Endodermal cell (in vitro differentiated cells): ENCODE results near the gene GPHA2. TPM values are rescaled to one million over a fixed set of nuclear protein-coding genes. Genes with fewer than 3 reads are reported as not detected.
A peak's percentile ranks its signal among the peaks of the same experiment; 100 is the strongest.

Experiments
- DNase-seq: peaks from one replicate; pipeline ENCODE4 v3.0.0-alpha.2; 2017
- H3K27ac ChIP-seq: 2 replicates; pipeline ENCODE4 v1.5.1; 2013; ENCODE audit warnings: mild to moderate bottlenecking, low read depth, low read length, moderate library complexity
- H3K27me3 ChIP-seq: 2 replicates; pipeline ENCODE4 v1.6.1; 2013; ENCODE audit warnings: mild to moderate bottlenecking, low read length, moderate library complexity; ENCODE audit not compliant: insufficient read depth, control insufficient read depth, poor library complexity, severe bottlenecking
- H3K36me3 ChIP-seq: 2 replicates; pipeline ENCODE4 v1.7.0; 2013; ENCODE audit warnings: mild to moderate bottlenecking, low read length, moderate library complexity; ENCODE audit not compliant: control insufficient read depth, insufficient read depth
- H3K4me1 ChIP-seq: one replicate; pipeline ENCODE4 v1.7.0; 2013; ENCODE audit warnings: low read length; ENCODE audit not compliant: control insufficient read depth, insufficient read depth
- H3K4me3 ChIP-seq: 2 replicates; pipeline ENCODE4 v1.5.1; 2013; ENCODE audit warnings: mild to moderate bottlenecking, low read length, moderate library complexity
- H3K9ac ChIP-seq: 2 replicates; pipeline ENCODE4 v1.6.1; 2013; ENCODE audit warnings: mild to moderate bottlenecking, low read length, moderate library complexity; ENCODE audit not compliant: poor library complexity, severe bottlenecking; ENCODE audit errors: extremely low read depth
- H3K9me3 ChIP-seq: 2 replicates; pipeline ENCODE4 v1.6.1; 2013; ENCODE audit warnings: mild to moderate bottlenecking, low read length, moderate library complexity; ENCODE audit not compliant: control insufficient read depth
- H3K27ac Mint-ChIP-seq: 2 replicates; pipeline ENCODE4 v1.8.0; 2020; ENCODE audit warnings: mixed read lengths
- H3K27me3 Mint-ChIP-seq: 2 replicates; pipeline ENCODE4 v1.8.0; 2021; ENCODE audit warnings: mild to moderate bottlenecking, mixed read lengths; ENCODE audit not compliant: insufficient read depth
- H3K36me3 Mint-ChIP-seq: 2 replicates; pipeline ENCODE4 v1.8.0; 2020; ENCODE audit warnings: low read depth, mixed read lengths
- H3K4me1 Mint-ChIP-seq: 2 replicates; pipeline ENCODE4 v1.8.0; 2020; ENCODE audit warnings: mixed read lengths
- H3K4me3 Mint-ChIP-seq: 2 replicates; pipeline ENCODE4 v1.8.0; 2020; ENCODE audit warnings: mild to moderate bottlenecking, moderate library complexity, mixed read lengths
- H3K9me3 Mint-ChIP-seq: 2 replicates; pipeline ENCODE4 v1.8.0; 2020; ENCODE audit warnings: mild to moderate bottlenecking, mixed read lengths
- WGBS, 2 experiments: methylation state at CpG; one replicate each; pipeline versions ENCODE4 v1.1.5 to v1.1.7; 2013; ENCODE audit warnings: missing lambda C conversion rate in 2 of 2, mixed read lengths in 1 of 2; ENCODE audit not compliant: insufficient coverage in 1 of 2, insufficient read length in 1 of 2; 5-methylcytosine and 5-hydroxymethylcytosine counted together
- total RNA-seq, 2 donors: library from RNA; stranded (reverse); fragmentation: NEBNext Ultra II Directional in 1 of 2; extraction: Animal tissue kit (Norgen Biotek cat#: 25700) in 1 of 2; gene quantifications; 2 replicates in 1 of 2; 3 replicates in 1 of 2; pipeline ENCODE4 v1.2.1, GENCODE V29; 2021
- TF ChIP-seq, protein P1 (sequence below): fragments of 200-600 bp; sonication (generic); conservative IDR thresholded peaks from 2 replicates; pipeline ENCODE4 v1.5.0; 2021; ENCODE audit warnings: antibody characterized with exemption, mild to moderate bottlenecking

Gene GPHA2
- total RNA-seq, 2 donors from 2014 or later = 0.77 TPM; not detected in 1

- Histone ChIP-seq H3K9me3 (no peaks in the 10 kb centered on the region), H3K4me1 (no peaks in the 10 kb centered on the region), H3K27me3 (peaks cover 18% of the 10 kb centered on the region), H3K4me3 (no peak overlapping the region), H3K36me3 (no peaks in the 10 kb centered on the region), H3K27ac (no peak overlapping the region), H3K9ac (no peak overlapping the region)
- peaks cover 19% of the 10 kb centered on the region for H3K27me3 Mint-ChIP-seq
- no peak overlapping the region for H3K4me3 Mint-ChIP-seq
- no peaks in the 10 kb centered on the region for H3K4me1 Mint-ChIP-seq
- WGBS, 2 experiments = 93 to 96% methylated on average over 7 of the region's 7 CpGs
- H3K9me3 Mint-ChIP-seq = no peaks in the 10 kb centered on the region
- TF ChIP-seq, protein P1, sequence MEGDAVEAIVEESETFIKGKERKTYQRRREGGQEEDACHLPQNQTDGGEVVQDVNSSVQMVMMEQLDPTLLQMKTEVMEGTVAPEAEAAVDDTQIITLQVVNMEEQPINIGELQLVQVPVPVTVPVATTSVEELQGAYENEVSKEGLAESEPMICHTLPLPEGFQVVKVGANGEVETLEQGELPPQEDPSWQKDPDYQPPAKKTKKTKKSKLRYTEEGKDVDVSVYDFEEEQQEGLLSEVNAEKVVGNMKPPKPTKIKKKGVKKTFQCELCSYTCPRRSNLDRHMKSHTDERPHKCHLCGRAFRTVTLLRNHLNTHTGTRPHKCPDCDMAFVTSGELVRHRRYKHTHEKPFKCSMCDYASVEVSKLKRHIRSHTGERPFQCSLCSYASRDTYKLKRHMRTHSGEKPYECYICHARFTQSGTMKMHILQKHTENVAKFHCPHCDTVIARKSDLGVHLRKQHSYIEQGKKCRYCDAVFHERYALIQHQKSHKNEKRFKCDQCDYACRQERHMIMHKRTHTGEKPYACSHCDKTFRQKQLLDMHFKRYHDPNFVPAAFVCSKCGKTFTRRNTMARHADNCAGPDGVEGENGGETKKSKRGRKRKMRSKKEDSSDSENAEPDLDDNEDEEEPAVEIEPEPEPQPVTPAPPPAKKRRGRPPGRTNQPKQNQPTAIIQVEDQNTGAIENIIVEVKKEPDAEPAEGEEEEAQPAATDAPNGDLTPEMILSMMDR = no peak
- no peak overlapping the region for H3K27ac Mint-ChIP-seq
- DNase-seq = no peak
- no peaks in the 10 kb centered on the region for H3K36me3 Mint-ChIP-seq
These were observed 6.1 kb downstream of the GPHA2 start for GRCh38 chr11:64929625-64930024.

DNA sequence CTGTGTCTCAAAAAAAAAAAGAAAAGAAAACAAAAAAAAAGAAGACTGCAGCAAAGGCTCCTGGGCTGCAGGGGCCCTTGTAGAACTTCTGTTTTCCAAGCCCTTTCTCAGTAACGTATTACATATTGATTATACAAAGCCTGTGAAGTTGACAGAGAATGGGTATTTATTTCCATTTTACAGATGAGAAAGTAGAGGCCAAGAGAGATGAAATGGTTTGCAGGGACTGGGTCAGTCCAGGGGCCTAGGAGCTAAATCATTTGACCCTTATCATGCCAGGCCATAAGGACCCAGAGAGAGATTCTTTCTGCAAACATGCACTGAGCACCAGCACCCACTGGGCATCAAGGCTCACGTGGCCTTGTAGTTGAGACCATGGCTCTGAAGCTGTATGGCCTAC is 6.7 kb downstream of the GPHA2 start:
- H3K9me3 Mint-ChIP-seq = no peaks in the 10 kb centered on the region
- Histone ChIP-seq H3K27me3 (peaks cover 18% of the 10 kb centered on the region), H3K4me3 (no peak overlapping the region), H3K27ac (no peak overlapping the region), H3K4me1 (no peaks in the 10 kb centered on the region), H3K36me3 (no peaks in the 10 kb centered on the region), H3K9me3 (no peaks in the 10 kb centered on the region), H3K9ac (no peak overlapping the region)
- H3K27me3 Mint-ChIP-seq = peaks cover 19% of the 10 kb centered on the region
- H3K4me1 Mint-ChIP-seq = peaks cover 4% of the 10 kb centered on the region
- TF ChIP-seq, protein P1 = no peak
- no peak for DNase-seq
- H3K27ac Mint-ChIP-seq = no peak overlapping the region
- no peak overlapping the region for H3K4me3 Mint-ChIP-seq
- 90 to 93% methylated on average over 1 to 2 of the region's 2 CpGs for WGBS, 2 experiments
- no peaks in the 10 kb centered on the region for H3K36me3 Mint-ChIP-seq

DNA sequence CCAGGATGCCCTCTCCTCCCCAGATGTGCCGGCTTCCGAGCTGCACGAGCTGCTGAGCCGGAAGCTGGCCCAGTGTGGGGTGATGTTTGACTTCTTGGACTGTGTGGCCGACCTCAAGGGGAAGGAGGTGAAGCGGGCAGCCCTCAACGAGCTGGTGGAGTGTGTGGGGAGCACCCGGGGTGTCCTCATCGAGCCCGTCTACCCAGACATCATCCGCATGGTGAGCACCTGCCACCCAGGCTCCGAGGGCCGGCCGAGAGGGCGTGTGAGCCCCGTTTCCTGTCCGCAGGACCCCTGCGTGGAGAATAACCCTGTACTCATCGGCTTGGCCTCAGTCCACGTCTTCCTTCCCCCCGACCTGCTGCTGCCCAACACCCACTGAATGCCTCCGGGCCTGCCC is 9.0 kb downstream of the GPHA2 start:
- Histone ChIP-seq H3K4me3 (no peak overlapping the region), H3K27ac (no peak overlapping the region), H3K36me3 (no peaks in the 10 kb centered on the region), H3K27me3 (peaks cover 37% of the 10 kb centered on the region), H3K4me1 (no peaks in the 10 kb centered on the region), H3K9ac (no peak overlapping the region), H3K9me3 (no peaks in the 10 kb centered on the region)
- Mint-ChIP-seq H3K36me3 (no peaks in the 10 kb centered on the region), H3K4me1 (peaks cover 4% of the 10 kb centered on the region), H3K27me3 (peaks cover 29% of the 10 kb centered on the region), H3K4me3 (no peak overlapping the region), H3K27ac (no peak overlapping the region), H3K9me3 (no peaks in the 10 kb centered on the region)
- DNase-seq = peak; percentile 37
- TF ChIP-seq, protein P1 = no peak
- WGBS, 2 experiments = 90 to 93% methylated on average over 9 to 22 of the region's 22 CpGs
